ENCODE data around the gene RHO.
"Not testable (repeated sequence)": the region's sequence is repeated elsewhere in the genome, so short reads cannot be mapped to it uniquely, and the experiment has no call there.

The RHO gene

GRCh38 chr3:129522953-129523352, 5.5 kb upstream of the RHO start:
- DNase-seq: no peak

GRCh38 chr3:129524081-129524480, 4.4 kb upstream of the RHO start:
- DNase-seq: no peak

- no peak for DNase-seq
Observed at GRCh38 chr3:129525341-129525968, 3.0 kb upstream of the RHO start.

GRCh38 chr3:129526121-129526900, 2.1 kb upstream of the RHO start:
- DNase-seq: no peak

GRCh38 chr3:129527262-129527661, 1.2 kb upstream of the RHO start:
- DNase-seq: no peak

- no peak for DNase-seq
Observed at GRCh38 chr3:129529436-129530210, 1.2 kb downstream of the RHO start.

- DNase-seq: no peak
Observed at GRCh38 chr3:129530251-129530791, 1.9 kb downstream of the RHO start.

GRCh38 chr3:129530821-129531220, 2.4 kb downstream of the RHO start:
- no peak for DNase-seq

- no peak for DNase-seq
Observed at GRCh38 chr3:129531699-129532098, 3.3 kb downstream of the RHO start.

GRCh38 chr3:129532261-129532660, 3.8 kb downstream of the RHO start:
- no peak for DNase-seq

- no peak for DNase-seq
Observed at GRCh38 chr3:129533406-129533805, 5.0 kb downstream of the RHO start.

- no peak for DNase-seq
Observed at GRCh38 chr3:129534428-129535027, 6.1 kb downstream of the RHO start.

- no peak for DNase-seq
Observed at GRCh38 chr3:129535075-129535474, 6.6 kb downstream of the RHO start.

- no peak for DNase-seq
Observed at GRCh38 chr3:129536374-129536667, 7.9 kb downstream of the RHO start.

- no peak for DNase-seq
Observed at GRCh38 chr3:129536804-129537203, 8.4 kb downstream of the RHO start.

- no peak for DNase-seq
Observed at GRCh38 chr3:129539206-129539605, 10.8 kb downstream of the RHO start.

- no peak for DNase-seq
Observed at GRCh38 chr3:129540776-129541516, 12.5 kb downstream of the RHO start.

- no peak for DNase-seq
Observed at GRCh38 chr3:129542747-129543146, 14.3 kb downstream of the RHO start.

GRCh38 chr3:129543156-129543790, 14.8 kb downstream of the RHO start, which contains the start of gene H1-8:
Gene H1-8, plus strand, starts transcription at chr3:129543175. Its CDS starts 44 bp downstream, at chr3:129543219.
- DNase-seq: no peak

GRCh38 chr3:129543999-129544398, 15.6 kb downstream of the RHO start:
- no peak for DNase-seq

GRCh38 chr3:129545951-129546350, 17.5 kb downstream of the RHO start:
- DNase-seq: not testable (repeated sequence)

GRCh38 chr3:129547241-129547640, 18.8 kb downstream of the RHO start:
- no peak for DNase-seq

Data from NCI-H2029 treated with DMSO at 0.1 percent for 48 hours (cell line).